GM23248 (cell line): ENCODE measurements around the gene GLB1L2. TPM values are rescaled to one million over a fixed set of nuclear protein-coding genes. Genes with fewer than 3 reads are reported as not detected.

ENCODE experiments used
- DNase-seq: peaks from one replicate; pipeline ENCODE4 v3.0.0-alpha.2; 2015
- H2AFZ ChIP-seq: fragments of 200-600 bp; sonication (generic); 2 replicates; pipeline ENCODE4 v1.6.1; 2016; ENCODE audit warnings: antibody characterized with exemption
- H3F3A ChIP-seq: fragments of 200-600 bp; sonication (generic); 2 replicates; pipeline ENCODE4 v1.6.1; 2016; ENCODE audit warnings: mild to moderate bottlenecking, antibody characterized with exemption, mixed run types; ENCODE audit not compliant: insufficient read depth
- H3K27ac ChIP-seq: fragments of 200-600 bp; sonication (generic); 2 replicates; pipeline ENCODE4 v1.5.1; 2016; ENCODE audit warnings: mild to moderate bottlenecking
- H3K27me3 ChIP-seq: fragments of 200-600 bp; sonication (generic); replicated peaks from 2 replicates; pipeline ENCODE4 v1.6.1; 2016; ENCODE audit warnings: mild to moderate bottlenecking; ENCODE audit not compliant: insufficient read depth
- H3K36me3 ChIP-seq: fragments of 200-600 bp; sonication (generic); 2 replicates; pipeline ENCODE4 v1.6.1; 2016; ENCODE audit warnings: low read depth, mild to moderate bottlenecking
- H3K4me1 ChIP-seq: fragments of 200-600 bp; sonication (generic); 2 replicates; pipeline ENCODE4 v1.6.1; 2016; ENCODE audit warnings: mild to moderate bottlenecking; ENCODE audit not compliant: insufficient read depth
- H3K4me2 ChIP-seq: fragments of 200-600 bp; sonication (generic); one replicate; pipeline ENCODE4 v1.6.1; 2016; ENCODE audit warnings: mild to moderate bottlenecking; ENCODE audit not compliant: unreplicated experiment
- H3K4me3 ChIP-seq: fragments of 200-600 bp; sonication (generic); 2 replicates; pipeline ENCODE4 v1.5.1; 2016; ENCODE audit warnings: mild to moderate bottlenecking
- H3K79me2 ChIP-seq: fragments of 200-600 bp; sonication (generic); 2 replicates; pipeline ENCODE4 v1.6.1; 2016; ENCODE audit warnings: mild to moderate bottlenecking; ENCODE audit not compliant: insufficient read depth
- H3K9ac ChIP-seq: fragments of 200-600 bp; sonication (generic); 2 replicates; pipeline ENCODE4 v1.6.1; 2016; ENCODE audit warnings: mild to moderate bottlenecking
- H3K9me2 ChIP-seq: fragments of 200-600 bp; sonication (generic); 2 replicates; pipeline ENCODE4 v1.6.1; 2016; ENCODE audit warnings: mixed run types, mild to moderate bottlenecking, moderate library complexity; ENCODE audit not compliant: insufficient read depth
- H3K9me3 ChIP-seq: fragments of 200-600 bp; sonication (generic); one replicate; pipeline ENCODE4 v1.6.1; 2017; ENCODE audit warnings: low read depth
- H4K20me1 ChIP-seq: fragments of 200-600 bp; sonication (generic); 2 replicates; pipeline ENCODE4 v1.6.0; 2016; ENCODE audit not compliant: insufficient read depth
- EZH2 ChIP-seq: fragments of 200-600 bp; sonication (generic); IDR thresholded peaks from 2 replicates; pipeline ENCODE4 v1.6.1; 2018; ENCODE audit warnings: antibody characterized with exemption, mild to moderate bottlenecking; ENCODE audit not compliant: insufficient read depth, poor library complexity, severe bottlenecking
- EZH2phosphoT487 ChIP-seq: fragments of 200-600 bp; sonication (generic); IDR thresholded peaks from 2 replicates; pipeline ENCODE4 v1.6.1; 2018; ENCODE audit warnings: antibody characterized with exemption, moderate library complexity, mild to moderate bottlenecking, low read depth; ENCODE audit not compliant: insufficient read depth
- WGBS, 2 experiments: methylation state at CpG; one replicate each; pipeline ENCODE4 v1.1.6; 2015 to 2017; ENCODE audit warnings: low lambda C conversion rate in 2 of 2, low coverage in 1 of 2; ENCODE audit errors: missing lambda C conversion rate in 2 of 2; 5-methylcytosine and 5-hydroxymethylcytosine counted together
- in situ Hi-C: fragments of 300-500 bp; cut with MboI; formaldehyde crosslinking; loops from 2 replicates; pipeline ENCODE4 v1.15.0; 2020
- polyA plus RNA-seq: library from polyadenylated mRNA; unstranded; fragments of >200 nt; fragmentation: Nextera tagmentation; extraction: Ambion mirVana; gene quantifications from 2 replicates; pipeline ENCODE4 v1.2.1, GENCODE V29; 2016
- total RNA-seq: library from RNA; depleted of rRNA; stranded (reverse); fragments of >200 nt; shearing (Covaris generic); gene quantifications from 2 replicates; pipeline ENCODE4 v1.2.3, GENCODE V29; 2014

Gene GLB1L2
- total and polyA plus RNA-seq, 2 experiments from 2014 or later, result 0.11 TPM; not detected in 1

- H3K79me2 ChIP-seq, result no peaks in the 10 kb centered on the region
- no peaks in the 10 kb centered on the region for H3K9me2 ChIP-seq
- no peak overlapping the region for H3K4me3 ChIP-seq
- no peak overlapping the region for H3K9ac ChIP-seq
- no peaks in the 10 kb centered on the region for H3K9me3 ChIP-seq
- H2AFZ ChIP-seq, result no peak overlapping the region
- H3K27me3 ChIP-seq, result peaks cover 43% of the 10 kb centered on the region
- WGBS, 2 experiments, result 5% methylated on average over 21 to 22 of the region's 22 CpGs
- TF ChIP-seq EZH2phosphoT487 (no peak), EZH2 (peak; percentile 43)
- H4K20me1 ChIP-seq, result no peaks in the 10 kb centered on the region
- no peak overlapping the region for H3K27ac ChIP-seq
- no peaks in the 10 kb centered on the region for H3F3A ChIP-seq
- in situ Hi-C loops, result no loop called here
- H3K36me3 ChIP-seq, result no peaks in the 10 kb centered on the region
- no peak overlapping the region for H3K4me2 ChIP-seq
- no peak for DNase-seq
- H3K4me1 ChIP-seq, result no peaks in the 10 kb centered on the region
These were observed 81.4 kb downstream of the GLB1L2 start for GRCh38 chr11:134413043-134413825.

GRCh38 chr11:134413826-134414731 is 82.3 kb downstream of the GLB1L2 start:
- Histone ChIP-seq H3K79me2 (no peaks in the 10 kb centered on the region), H3K27ac (no peak overlapping the region), H3K4me1 (no peaks in the 10 kb centered on the region), H3K9me2 (no peaks in the 10 kb centered on the region), H3K9ac (no peak overlapping the region), H2AFZ (no peak overlapping the region), H3K36me3 (no peaks in the 10 kb centered on the region), H3F3A (no peaks in the 10 kb centered on the region), H3K27me3 (peaks cover 42% of the 10 kb centered on the region), H3K9me3 (no peaks in the 10 kb centered on the region), H3K4me2 (no peak overlapping the region), H3K4me3 (no peak overlapping the region), H4K20me1 (no peaks in the 10 kb centered on the region)
- in situ Hi-C loops, result no loop called here
- DNase-seq, result no peak
- TF ChIP-seq EZH2phosphoT487 (no peak), EZH2 (no peak)
- WGBS, 2 experiments, result 11 to 17% methylated on average over 18 of the region's 18 CpGs

- H3K4me3 ChIP-seq, result no peak overlapping the region
- 16 to 22% methylated on average over 14 to 17 of the region's 17 CpGs for WGBS, 2 experiments
- H3F3A ChIP-seq, result no peaks in the 10 kb centered on the region
- no peak overlapping the region for H3K4me2 ChIP-seq
- H4K20me1 ChIP-seq, result no peaks in the 10 kb centered on the region
- H3K36me3 ChIP-seq, result no peaks in the 10 kb centered on the region
- no peak overlapping the region for H3K27ac ChIP-seq
- TF ChIP-seq EZH2, result no peak
- TF ChIP-seq EZH2phosphoT487, result no peak
- no peak overlapping the region for H3K9ac ChIP-seq
- no peaks in the 10 kb centered on the region for H3K4me1 ChIP-seq
- H2AFZ ChIP-seq, result no peak overlapping the region
- no peaks in the 10 kb centered on the region for H3K9me2 ChIP-seq
- no peak for DNase-seq
- no peaks in the 10 kb centered on the region for H3K9me3 ChIP-seq
- in situ Hi-C loops, result no loop called here
- peaks cover 39% of the 10 kb centered on the region for H3K27me3 ChIP-seq
- no peaks in the 10 kb centered on the region for H3K79me2 ChIP-seq
These were observed 83.3 kb downstream of the GLB1L2 start for GRCh38 chr11:134414766-134415765.

GRCh38 chr11:134416726-134417125 is 84.9 kb downstream of the GLB1L2 start:
- Histone ChIP-seq H3K9me3 (no peaks in the 10 kb centered on the region), H2AFZ (no peak overlapping the region), H3K4me3 (no peak overlapping the region), H3K79me2 (no peaks in the 10 kb centered on the region), H3K4me2 (no peak overlapping the region), H3K36me3 (no peaks in the 10 kb centered on the region), H3K27ac (no peak overlapping the region), H3K4me1 (no peaks in the 10 kb centered on the region), H3K27me3 (peaks cover 22% of the 10 kb centered on the region), H4K20me1 (no peaks in the 10 kb centered on the region), H3K9me2 (no peaks in the 10 kb centered on the region), H3F3A (no peaks in the 10 kb centered on the region), H3K9ac (no peak overlapping the region)
- in situ Hi-C loops, result no loop called here
- TF ChIP-seq EZH2phosphoT487, result no peak
- no peak for TF ChIP-seq EZH2
- no peak for DNase-seq
- 43 to 50% methylated on average over 10 of the region's 10 CpGs for WGBS, 2 experiments
